ENCODE data around the gene TSPAN18. TPM values are rescaled to one million over a fixed set of nuclear protein-coding genes. Genes with fewer than 3 reads are reported as not detected.

The TSPAN18 gene
- total RNA-seq, 1 experiment from 2014 or later = not detected

GRCh38 chr11:44968510-44968909 lies 241.7 kb downstream of the TSPAN18 start:
- Histone ChIP-seq H3K27ac (ENCODE audit: low read length) (no peak overlapping the region), H3K79me2 (ENCODE audit: low read length) (no peaks in the 10 kb centered on the region), H3K4me2 (ENCODE audit: low read length) (no peak overlapping the region), H3K9ac (ENCODE audit: low read length) (no peak overlapping the region), H3K27me3 (ENCODE audit: low read length) (no peaks in the 10 kb centered on the region), H2AFZ (ENCODE audit: low read length) (no peak overlapping the region), H3K9me3 (ENCODE audit: low read length) (no peaks in the 10 kb centered on the region), H3K4me1 (ENCODE audit: insufficient read depth, low read length) (no peaks in the 10 kb centered on the region), H4K20me1 (ENCODE audit: low read length) (no peaks in the 10 kb centered on the region), H3F3A (ENCODE audit: low read length, unreplicated experiment) (no peaks in the 10 kb centered on the region), H3K4me3 (ENCODE audit: low read length) (no peak overlapping the region), H3K9me2 (replicated peaks; ENCODE audit: low read length) (no peaks in the 10 kb centered on the region), H3K36me3 (ENCODE audit: low read depth, low read length) (no peaks in the 10 kb centered on the region)
- BruUV-seq (replicated peaks) = no TSS peak
- intact Hi-C loops (cut with micrococcal nuclease) = no loop called here
- CTCF ChIA-PET = no interaction called here
- POLR2A ChIA-PET (ENCODE audit: unreplicated experiment) = no interaction called here
- no peak for ATAC-seq
- DNase-seq = no peak
- no peak for TF ChIP-seq CTCF (conservative IDR thresholded peaks at IDR 0.05; ENCODE audit: low read depth, low read length)
- no peak for TF ChIP-seq EZH2phosphoT487 (IDR thresholded peaks at IDR 0.05; ENCODE audit: borderline replicate concordance, low read length)
- TF ChIP-seq EZH2 (IDR thresholded peaks at IDR 0.05; ENCODE audit: low read length, unreplicated experiment) = no peak

- no peak overlapping the region for H3K4me2 ChIP-seq (ENCODE audit: low read length)
- TF ChIP-seq EZH2 (IDR thresholded peaks at IDR 0.05; ENCODE audit: low read length, unreplicated experiment) (no peak), EZH2phosphoT487 (IDR thresholded peaks at IDR 0.05; ENCODE audit: borderline replicate concordance, low read length) (no peak), CTCF (conservative IDR thresholded peaks at IDR 0.05; ENCODE audit: low read depth, low read length) (no peak)
- no peaks in the 10 kb centered on the region for H3K36me3 ChIP-seq (ENCODE audit: low read depth, low read length)
- no peaks in the 10 kb centered on the region for H3K79me2 ChIP-seq (ENCODE audit: low read length)
- ATAC-seq (no peak), DNase-seq (no peak)
- H3F3A ChIP-seq (ENCODE audit: low read length, unreplicated experiment) = no peaks in the 10 kb centered on the region
- intact Hi-C loops (cut with micrococcal nuclease) = no loop called here
- no peak overlapping the region for H3K9ac ChIP-seq (ENCODE audit: low read length)
- H2AFZ ChIP-seq (ENCODE audit: low read length) = no peak overlapping the region
- no peak overlapping the region for H3K27ac ChIP-seq (ENCODE audit: low read length)
- no peaks in the 10 kb centered on the region for H3K4me1 ChIP-seq (ENCODE audit: insufficient read depth, low read length)
- ChIA-PET POLR2A (ENCODE audit: unreplicated experiment) (interaction anchor here (0.7 kb wide), 1 partner anchor 19 kb away, joined by 3 read pairs; no protein-coding TSS in a partner anchor), CTCF (no interaction called here)
- H3K9me3 ChIP-seq (ENCODE audit: low read length) = no peaks in the 10 kb centered on the region
- no peak overlapping the region for H3K4me3 ChIP-seq (ENCODE audit: low read length)
- no peaks in the 10 kb centered on the region for H3K27me3 ChIP-seq (ENCODE audit: low read length)
- H4K20me1 ChIP-seq (ENCODE audit: low read length) = no peaks in the 10 kb centered on the region
- BruUV-seq (replicated peaks) = no TSS peak
- H3K9me2 ChIP-seq (replicated peaks; ENCODE audit: low read length) = no peaks in the 10 kb centered on the region
These were observed 243.0 kb downstream of the TSPAN18 start for GRCh38 chr11:44969651-44970252.

- TF ChIP-seq CTCF (conservative IDR thresholded peaks at IDR 0.05; ENCODE audit: low read depth, low read length) (no peak), EZH2phosphoT487 (IDR thresholded peaks at IDR 0.05; ENCODE audit: borderline replicate concordance, low read length) (no peak), EZH2 (IDR thresholded peaks at IDR 0.05; ENCODE audit: low read length, unreplicated experiment) (no peak)
- intact Hi-C loops (cut with micrococcal nuclease) = no loop called here
- POLR2A ChIA-PET (ENCODE audit: unreplicated experiment) = no interaction called here
- Histone ChIP-seq H3K9me3 (ENCODE audit: low read length) (no peaks in the 10 kb centered on the region), H3K4me1 (ENCODE audit: insufficient read depth, low read length) (no peaks in the 10 kb centered on the region), H3K9ac (ENCODE audit: low read length) (no peak overlapping the region), H3K4me3 (ENCODE audit: low read length) (no peak overlapping the region), H3K9me2 (replicated peaks; ENCODE audit: low read length) (no peaks in the 10 kb centered on the region), H3K27ac (ENCODE audit: low read length) (no peak overlapping the region), H3F3A (ENCODE audit: low read length, unreplicated experiment) (no peaks in the 10 kb centered on the region), H3K27me3 (ENCODE audit: low read length) (no peaks in the 10 kb centered on the region), H3K4me2 (ENCODE audit: low read length) (no peak overlapping the region), H4K20me1 (ENCODE audit: low read length) (no peaks in the 10 kb centered on the region), H3K36me3 (ENCODE audit: low read depth, low read length) (no peaks in the 10 kb centered on the region), H2AFZ (ENCODE audit: low read length) (no peak overlapping the region), H3K79me2 (ENCODE audit: low read length) (no peaks in the 10 kb centered on the region)
- BruUV-seq (replicated peaks) = no TSS peak
- CTCF ChIA-PET = no interaction called here
- ATAC-seq (no peak), DNase-seq (no peak)
These were observed 243.5 kb downstream of the TSPAN18 start for GRCh38 chr11:44970293-44970692.
